Activated CD4-positive, CD25-positive, alpha-beta regulatory T cell treated with anti-CD3 and anti-CD28 coated beads, Interleukin-2, amount 50 U/mL, for 24 hours (primary cell): Measurements from ENCODE around the gene CD320.

ENCODE experiments used
- ATAC-seq, 2 donors: fragments of 150-1000 bp; cut with Tn5 transposase; one replicate each; pipeline ENCODE4 v1.10.0; 2021; ENCODE audit warnings: mild to moderate bottlenecking in 1 of 2, moderate library complexity in 1 of 2

The CD320 gene

GRCh38 chr19:8252922-8253589, 55.1 kb downstream of the CD320 start:
- peak; percentile 86 to 94 for ATAC-seq
